Cardiac muscle cell (in vitro differentiated cells and primary cell): ENCODE results near the gene ARHGEF7. TPM values are rescaled to one million over a fixed set of nuclear protein-coding genes. Genes with fewer than 3 reads are reported as not detected.

Experiments
- DNase-seq, 2 donors: peaks; one replicate each; pipeline versions ENCODE4 v3.0.0 to v3.0.0-alpha.2; 2010 to 2017; ENCODE audit warnings: low read depth in 1 of 2, low spot score in 1 of 2
- H3K27ac ChIP-seq: fragments of 200-600 bp; sonication (generic); 2 replicates; pipeline ENCODE4 v1.5.1; 2016
- H3K27me3 ChIP-seq: fragments of 200-600 bp; sonication (generic); 2 replicates; pipeline ENCODE4 v1.6.0; 2016; ENCODE audit warnings: control low read depth
- H3K36me3 ChIP-seq: fragments of 200-600 bp; sonication (generic); 2 replicates; pipeline ENCODE4 v1.5.1; 2016; ENCODE audit warnings: control low read depth
- H3K4me1 ChIP-seq: fragments of 200-600 bp; sonication (generic); 2 replicates; pipeline ENCODE4 v1.8.1; 2017; ENCODE audit warnings: low read depth, mild to moderate bottlenecking, mixed run types
- H3K4me3 ChIP-seq: fragments of 200-600 bp; sonication (generic); 2 replicates; pipeline ENCODE4 v1.5.1; 2016; ENCODE audit warnings: mild to moderate bottlenecking
- H3K9me3 ChIP-seq: fragments of 200-600 bp; sonication (generic); 2 replicates; pipeline ENCODE4 v1.5.1; 2017; ENCODE audit warnings: low read depth, mild to moderate bottlenecking, control low read depth
- polyA plus RNA-seq: library from polyadenylated mRNA; unstranded; fragments of >200 nt; fragmentation: Nextera tagmentation; extraction: Ambion mirVana; gene quantifications from 2 replicates; pipeline ENCODE4 v1.2.1, GENCODE V29; 2016
- total RNA-seq: library from RNA; depleted of rRNA; stranded (reverse); fragments of >200 nt; gene quantifications from 2 replicates; pipeline ENCODE4 v1.2.3, GENCODE V29; 2016
- TF ChIP-seq, protein P1 (sequence below): IDR thresholded peaks from 2 replicates; pipeline ENCODE4 v1.5.1; 2012; ENCODE audit warnings: low read depth, mild to moderate bottlenecking, low read length

The ARHGEF7 gene
- total and polyA plus RNA-seq, 2 experiments from 2014 or later = 20.4 to 32.3 TPM

DNA sequence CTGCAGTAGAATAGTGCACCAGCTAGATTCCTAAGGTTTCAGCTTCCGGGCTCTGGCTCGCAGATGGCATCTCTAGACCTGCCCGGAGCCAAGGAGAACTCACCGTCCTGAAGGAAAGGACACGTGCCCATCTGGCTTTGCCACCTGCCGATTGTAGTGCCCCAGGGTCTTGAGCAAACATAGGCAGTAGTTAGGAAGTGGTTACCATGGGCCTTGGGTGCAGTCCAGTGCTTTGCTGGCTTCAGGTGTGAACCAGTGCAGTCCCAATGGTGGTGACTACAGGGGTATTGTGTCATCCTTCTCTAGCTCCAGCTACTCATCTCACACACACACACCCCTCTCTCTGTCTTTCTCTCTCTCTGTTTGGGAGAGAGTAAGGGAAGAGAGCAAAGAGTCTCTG is 143.9 kb downstream of the ARHGEF7 start:
- TF ChIP-seq, protein P1, sequence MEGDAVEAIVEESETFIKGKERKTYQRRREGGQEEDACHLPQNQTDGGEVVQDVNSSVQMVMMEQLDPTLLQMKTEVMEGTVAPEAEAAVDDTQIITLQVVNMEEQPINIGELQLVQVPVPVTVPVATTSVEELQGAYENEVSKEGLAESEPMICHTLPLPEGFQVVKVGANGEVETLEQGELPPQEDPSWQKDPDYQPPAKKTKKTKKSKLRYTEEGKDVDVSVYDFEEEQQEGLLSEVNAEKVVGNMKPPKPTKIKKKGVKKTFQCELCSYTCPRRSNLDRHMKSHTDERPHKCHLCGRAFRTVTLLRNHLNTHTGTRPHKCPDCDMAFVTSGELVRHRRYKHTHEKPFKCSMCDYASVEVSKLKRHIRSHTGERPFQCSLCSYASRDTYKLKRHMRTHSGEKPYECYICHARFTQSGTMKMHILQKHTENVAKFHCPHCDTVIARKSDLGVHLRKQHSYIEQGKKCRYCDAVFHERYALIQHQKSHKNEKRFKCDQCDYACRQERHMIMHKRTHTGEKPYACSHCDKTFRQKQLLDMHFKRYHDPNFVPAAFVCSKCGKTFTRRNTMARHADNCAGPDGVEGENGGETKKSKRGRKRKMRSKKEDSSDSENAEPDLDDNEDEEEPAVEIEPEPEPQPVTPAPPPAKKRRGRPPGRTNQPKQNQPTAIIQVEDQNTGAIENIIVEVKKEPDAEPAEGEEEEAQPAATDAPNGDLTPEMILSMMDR = no peak
- no peak overlapping the region for H3K4me3 ChIP-seq
- H3K27ac ChIP-seq = no peak overlapping the region
- no peaks in the 10 kb centered on the region for H3K9me3 ChIP-seq
- peaks cover 24% of the 10 kb centered on the region for H3K4me1 ChIP-seq
- no peaks in the 10 kb centered on the region for H3K27me3 ChIP-seq
- H3K36me3 ChIP-seq = no peaks in the 10 kb centered on the region
- DNase-seq = no peak

- no peak overlapping the region for H3K27ac ChIP-seq
- peak in 1 of 2 donors; percentile 40 for DNase-seq
- TF ChIP-seq, protein P1 = no peak
- H3K9me3 ChIP-seq = no peaks in the 10 kb centered on the region
- peaks cover 24% of the 10 kb centered on the region for H3K4me1 ChIP-seq
- no peaks in the 10 kb centered on the region for H3K36me3 ChIP-seq
- no peaks in the 10 kb centered on the region for H3K27me3 ChIP-seq
- no peak overlapping the region for H3K4me3 ChIP-seq
Measured at GRCh38 chr13:111261326-111261725, 146.2 kb downstream of the ARHGEF7 start.

DNA sequence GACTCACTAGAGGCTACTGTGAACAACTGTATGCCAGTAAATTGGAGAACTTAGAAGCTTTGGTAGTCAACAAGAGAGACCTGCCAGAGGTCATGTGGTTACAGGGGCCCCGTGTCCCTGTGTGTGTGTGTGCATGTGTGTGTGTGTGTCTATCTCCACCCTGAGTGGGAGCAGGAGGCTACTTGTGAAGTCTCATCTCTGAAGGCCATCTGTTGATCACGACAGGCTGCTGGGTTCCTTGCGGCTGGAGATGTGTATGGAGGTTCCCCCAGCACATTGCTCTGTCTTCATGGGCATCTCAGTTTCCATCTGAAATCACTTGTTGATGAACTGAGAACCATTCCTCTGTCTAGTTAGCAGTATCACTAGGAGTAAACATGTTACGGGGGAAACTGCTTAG is 147.2 kb downstream of the ARHGEF7 start:
- TF ChIP-seq, protein P1 = no peak
- no peak overlapping the region for H3K4me3 ChIP-seq
- H3K4me1 ChIP-seq = peaks cover 24% of the 10 kb centered on the region
- no peak for DNase-seq
- no peak overlapping the region for H3K27ac ChIP-seq
- H3K36me3 ChIP-seq = no peaks in the 10 kb centered on the region
- H3K27me3 ChIP-seq = no peaks in the 10 kb centered on the region
- H3K9me3 ChIP-seq = no peaks in the 10 kb centered on the region

DNA sequence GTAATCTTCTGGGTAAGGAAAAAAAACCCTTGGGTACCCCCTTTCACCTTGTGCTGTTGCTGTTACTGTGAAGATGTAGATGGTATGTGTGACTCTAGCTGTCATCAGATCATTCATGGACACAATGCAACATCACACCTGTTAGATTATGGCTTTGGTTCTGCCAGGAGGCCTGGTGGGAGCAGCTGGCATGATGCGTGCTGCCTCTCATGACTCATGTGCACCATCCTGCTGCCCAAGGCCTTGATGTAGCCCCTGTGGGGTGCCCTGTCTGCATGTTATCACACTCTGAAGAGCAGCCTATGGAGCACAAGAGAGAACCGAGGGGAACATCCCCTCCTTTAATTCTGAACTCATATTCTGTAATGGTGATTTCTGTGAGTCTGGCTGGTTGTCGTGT is 147.6 kb downstream of the ARHGEF7 start:
- H3K36me3 ChIP-seq = peaks cover under 1% of the 10 kb centered on the region
- peaks cover 24% of the 10 kb centered on the region for H3K4me1 ChIP-seq
- no peak overlapping the region for H3K4me3 ChIP-seq
- no peak overlapping the region for H3K27ac ChIP-seq
- no peaks in the 10 kb centered on the region for H3K9me3 ChIP-seq
- no peaks in the 10 kb centered on the region for H3K27me3 ChIP-seq
- DNase-seq = no peak
- TF ChIP-seq, protein P1 = no peak

- Histone ChIP-seq H3K27ac (no peak overlapping the region), H3K27me3 (no peaks in the 10 kb centered on the region), H3K9me3 (no peaks in the 10 kb centered on the region), H3K36me3 (peaks cover 8% of the 10 kb centered on the region), H3K4me1 (peaks cover 24% of the 10 kb centered on the region), H3K4me3 (no peak overlapping the region)
- DNase-seq = no peak
- TF ChIP-seq, protein P1 = no peak
Measured at GRCh38 chr13:111263566-111263965, 148.5 kb downstream of the ARHGEF7 start.
